ENCODE measurements around the gene SRRD. TPM values are rescaled to one million over a fixed set of nuclear protein-coding genes. Genes with fewer than 3 reads are reported as not detected.

Gene SRRD
- total and polyA plus RNA-seq, 2 donors from 2014 or later: 20.3 to 22.8 TPM

DNA sequence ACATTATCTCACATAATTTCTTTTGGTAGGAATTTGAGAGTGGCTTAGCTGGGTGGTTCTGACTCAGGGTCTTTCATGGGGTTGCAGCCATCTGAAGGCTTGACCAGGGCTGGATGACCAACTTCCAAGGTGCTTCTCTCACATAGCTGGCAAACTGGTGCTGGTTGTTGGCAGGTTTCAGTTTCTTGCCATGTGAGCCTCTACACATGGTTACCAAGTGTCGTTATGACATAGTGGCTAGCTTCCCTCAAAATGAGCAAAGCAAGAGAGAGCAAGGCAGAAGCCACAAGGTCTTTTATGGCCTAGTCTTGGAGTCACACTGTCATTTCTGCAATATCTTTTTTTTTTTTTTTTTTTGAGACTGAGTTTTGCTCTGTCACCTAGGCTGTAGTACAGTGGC, 32.8 kb downstream of the SRRD start:
- Histone ChIP-seq H3K9ac (ENCODE audit: low read length in 3 of 3) (no peak overlapping the region), H3K9me3 (ENCODE audit: control insufficient read depth in 2 of 3, insufficient read depth in 1 of 3, low read length in 3 of 3) (no peaks in the 10 kb centered on the region), H3K4me3 (ENCODE audit: low read length in 3 of 3) (no peak overlapping the region), H3K4me1 (ENCODE audit: control insufficient read depth in 2 of 3, insufficient read depth in 2 of 3, low read depth in 1 of 3, low read length in 3 of 3) (peaks cover under 1 to 15% (median 7%) of the 10 kb centered on the region in 3 donors), H3K27ac (ENCODE audit: low read depth in 2 of 2, low read length in 2 of 2) (no peak overlapping the region), H3K36me3 (ENCODE audit: control insufficient read depth in 2 of 3, insufficient read depth in 3 of 3, low read length in 3 of 3) (no peaks in the 10 kb centered on the region), H3K27me3 (ENCODE audit: control insufficient read depth, insufficient read depth, low read length) (no peaks in the 10 kb centered on the region)
- FAIRE-seq (no peak), DNase-seq (no peak)
- intact Hi-C loops (cut with DNase I): no loop called here
- no peak for TF ChIP-seq CTCF (IDR thresholded peaks at IDR 0.05; ENCODE audit: borderline replicate concordance, extremely low read depth, insufficient read depth)

GRCh38 chr22:26517429-26517828, 33.8 kb downstream of the SRRD start:
- DNase-seq (no peak), FAIRE-seq (no peak)
- H3K27ac ChIP-seq (ENCODE audit: low read depth in 2 of 2, low read length in 2 of 2): no peak overlapping the region
- no peak overlapping the region for H3K4me3 ChIP-seq (ENCODE audit: low read length in 3 of 3)
- TF ChIP-seq CTCF (IDR thresholded peaks at IDR 0.05; ENCODE audit: borderline replicate concordance, extremely low read depth, insufficient read depth): no peak
- no peaks in the 10 kb centered on the region for H3K36me3 ChIP-seq (ENCODE audit: control insufficient read depth in 2 of 3, insufficient read depth in 3 of 3, low read length in 3 of 3)
- no peaks in the 10 kb centered on the region for H3K27me3 ChIP-seq (ENCODE audit: control insufficient read depth, insufficient read depth, low read length)
- H3K9me3 ChIP-seq (ENCODE audit: control insufficient read depth in 2 of 3, insufficient read depth in 1 of 3, low read length in 3 of 3): no peaks in the 10 kb centered on the region
- intact Hi-C loops (cut with DNase I): no loop called here
- no peak overlapping the region for H3K9ac ChIP-seq (ENCODE audit: low read length in 3 of 3)
- peaks cover 0 to 15% (median 4%) of the 10 kb centered on the region in 3 donors for H3K4me1 ChIP-seq (ENCODE audit: control insufficient read depth in 2 of 3, insufficient read depth in 2 of 3, low read depth in 1 of 3, low read length in 3 of 3)

GRCh38 chr22:26522012-26522411, 38.3 kb downstream of the SRRD start:
- intact Hi-C loops (cut with DNase I): no loop called here
- DNase-seq (no peak), FAIRE-seq (no peak)
- H3K4me3 ChIP-seq (ENCODE audit: low read length in 3 of 3): no peak overlapping the region
- no peaks in the 10 kb centered on the region for H3K9me3 ChIP-seq (ENCODE audit: control insufficient read depth in 2 of 3, insufficient read depth in 1 of 3, low read length in 3 of 3)
- H3K27ac ChIP-seq (ENCODE audit: low read depth in 2 of 2, low read length in 2 of 2): no peak overlapping the region
- peaks cover 0 to 5% (median 0%) of the 10 kb centered on the region in 3 donors for H3K4me1 ChIP-seq (ENCODE audit: control insufficient read depth in 2 of 3, insufficient read depth in 2 of 3, low read depth in 1 of 3, low read length in 3 of 3)
- H3K27me3 ChIP-seq (ENCODE audit: control insufficient read depth, insufficient read depth, low read length): no peaks in the 10 kb centered on the region
- TF ChIP-seq CTCF (IDR thresholded peaks at IDR 0.05; ENCODE audit: borderline replicate concordance, extremely low read depth, insufficient read depth): no peak
- H3K9ac ChIP-seq (ENCODE audit: low read length in 3 of 3): no peak overlapping the region
- H3K36me3 ChIP-seq (ENCODE audit: control insufficient read depth in 2 of 3, insufficient read depth in 3 of 3, low read length in 3 of 3): no peaks in the 10 kb centered on the region

- FAIRE-seq: no peak
These were observed 38.9 kb downstream of the SRRD start for GRCh38 chr22:26522592-26522991.

More at GRCh38 chr22:26522592-26522991, 38.9 kb downstream of the SRRD start:
- Histone ChIP-seq H3K4me3 (ENCODE audit: low read length in 3 of 3) (no peak overlapping the region), H3K9me3 (ENCODE audit: control insufficient read depth in 2 of 3, insufficient read depth in 1 of 3, low read length in 3 of 3) (no peaks in the 10 kb centered on the region), H3K36me3 (ENCODE audit: control insufficient read depth in 2 of 3, insufficient read depth in 3 of 3, low read length in 3 of 3) (no peaks in the 10 kb centered on the region), H3K27me3 (ENCODE audit: control insufficient read depth, insufficient read depth, low read length) (no peaks in the 10 kb centered on the region), H3K9ac (ENCODE audit: low read length in 3 of 3) (no peak overlapping the region), H3K27ac (ENCODE audit: low read depth in 2 of 2, low read length in 2 of 2) (no peak overlapping the region), H3K4me1 (ENCODE audit: control insufficient read depth in 2 of 3, insufficient read depth in 2 of 3, low read depth in 1 of 3, low read length in 3 of 3) (peaks cover 0 to 5% (median 0%) of the 10 kb centered on the region in 3 donors)
- no peak for DNase-seq
- intact Hi-C loops (cut with DNase I): no loop called here
- no peak for TF ChIP-seq CTCF (IDR thresholded peaks at IDR 0.05; ENCODE audit: borderline replicate concordance, extremely low read depth, insufficient read depth)

All from kidney (tissue), 14 donors.